ENCODE data around the gene ALKBH4.

DNA sequence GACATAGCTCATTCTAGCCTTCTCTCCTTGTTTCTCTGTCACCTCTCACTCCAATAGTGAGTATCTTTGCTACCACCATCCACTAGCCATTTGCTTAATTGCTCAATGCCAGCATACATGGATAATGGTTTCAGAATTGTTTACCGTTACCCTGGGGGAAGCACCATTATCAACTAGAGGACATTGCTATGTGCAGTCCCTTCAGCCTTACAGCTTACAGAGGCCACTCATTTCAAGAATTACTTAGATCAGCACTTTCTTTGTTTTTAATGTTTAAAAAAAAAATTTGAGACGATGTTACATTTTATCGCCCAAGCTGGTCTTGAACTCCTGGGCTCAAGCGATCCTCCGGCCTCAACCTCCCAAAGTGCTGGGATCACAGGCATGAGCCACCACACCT, 46.1 kb downstream of the ALKBH4 start:
- TF ChIP-seq, protein P1, sequence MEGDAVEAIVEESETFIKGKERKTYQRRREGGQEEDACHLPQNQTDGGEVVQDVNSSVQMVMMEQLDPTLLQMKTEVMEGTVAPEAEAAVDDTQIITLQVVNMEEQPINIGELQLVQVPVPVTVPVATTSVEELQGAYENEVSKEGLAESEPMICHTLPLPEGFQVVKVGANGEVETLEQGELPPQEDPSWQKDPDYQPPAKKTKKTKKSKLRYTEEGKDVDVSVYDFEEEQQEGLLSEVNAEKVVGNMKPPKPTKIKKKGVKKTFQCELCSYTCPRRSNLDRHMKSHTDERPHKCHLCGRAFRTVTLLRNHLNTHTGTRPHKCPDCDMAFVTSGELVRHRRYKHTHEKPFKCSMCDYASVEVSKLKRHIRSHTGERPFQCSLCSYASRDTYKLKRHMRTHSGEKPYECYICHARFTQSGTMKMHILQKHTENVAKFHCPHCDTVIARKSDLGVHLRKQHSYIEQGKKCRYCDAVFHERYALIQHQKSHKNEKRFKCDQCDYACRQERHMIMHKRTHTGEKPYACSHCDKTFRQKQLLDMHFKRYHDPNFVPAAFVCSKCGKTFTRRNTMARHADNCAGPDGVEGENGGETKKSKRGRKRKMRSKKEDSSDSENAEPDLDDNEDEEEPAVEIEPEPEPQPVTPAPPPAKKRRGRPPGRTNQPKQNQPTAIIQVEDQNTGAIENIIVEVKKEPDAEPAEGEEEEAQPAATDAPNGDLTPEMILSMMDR (IDR thresholded peaks at IDR 0.05): no peak
- TF ChIP-seq POLR2A (IDR thresholded peaks at IDR 0.05) (no peak), POLR2AphosphoS5 (IDR thresholded peaks at IDR 0.05) (no peak), EP300 (IDR thresholded peaks at IDR 0.05) (no peak)

Measured in suprapubic skin (tissue), 4 donors.